ENCODE results near the gene PACS2.

Gene PACS2

DNA sequence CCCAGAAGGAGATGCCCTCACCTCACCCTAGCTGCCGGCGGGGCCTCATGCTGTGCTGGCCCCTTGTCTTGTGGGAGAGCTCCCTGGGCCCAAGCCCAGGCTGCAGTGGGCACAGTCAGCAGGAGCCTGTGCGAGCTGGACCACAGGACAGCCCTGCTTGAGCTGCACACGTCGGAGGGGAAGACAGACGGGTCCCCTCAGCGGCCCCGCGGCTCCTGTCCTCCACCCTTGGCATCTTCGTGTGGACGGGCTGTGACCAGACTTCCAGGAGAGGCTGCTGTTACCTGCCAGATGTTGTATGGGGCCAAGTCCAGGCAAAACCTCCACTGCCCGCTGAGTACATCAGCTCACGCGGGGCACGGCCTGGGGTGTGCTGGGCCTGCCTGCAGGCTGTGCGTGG is 74.4 kb downstream of the PACS2 start:
- no peak overlapping the region for H3K4me3 ChIP-seq (ENCODE audit: low read depth, low read length)
- DNase-seq (ENCODE audit: low read depth) = no peak
- TF ChIP-seq MYC (IDR thresholded peaks at IDR 0.05; ENCODE audit: low read depth, low read length) = no peak
- TF ChIP-seq POLR2A (IDR thresholded peaks at IDR 0.05; ENCODE audit: extremely low read depth, insufficient read length) = no peak
- TF ChIP-seq, protein P1, sequence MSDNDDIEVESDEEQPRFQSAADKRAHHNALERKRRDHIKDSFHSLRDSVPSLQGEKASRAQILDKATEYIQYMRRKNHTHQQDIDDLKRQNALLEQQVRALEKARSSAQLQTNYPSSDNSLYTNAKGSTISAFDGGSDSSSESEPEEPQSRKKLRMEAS (IDR thresholded peaks at IDR 0.05; ENCODE audit: low read depth, low read length) = no peak

GRCh38 chr14:105389534-105389933 is 75.0 kb downstream of the PACS2 start:
- TF ChIP-seq POLR2A (IDR thresholded peaks at IDR 0.05; ENCODE audit: extremely low read depth, insufficient read length) (no peak), MYC (IDR thresholded peaks at IDR 0.05; ENCODE audit: low read depth, low read length) (no peak)
- TF ChIP-seq, protein P1 (IDR thresholded peaks at IDR 0.05; ENCODE audit: low read depth, low read length) = no peak
- TF ChIP-seq, protein P2, sequence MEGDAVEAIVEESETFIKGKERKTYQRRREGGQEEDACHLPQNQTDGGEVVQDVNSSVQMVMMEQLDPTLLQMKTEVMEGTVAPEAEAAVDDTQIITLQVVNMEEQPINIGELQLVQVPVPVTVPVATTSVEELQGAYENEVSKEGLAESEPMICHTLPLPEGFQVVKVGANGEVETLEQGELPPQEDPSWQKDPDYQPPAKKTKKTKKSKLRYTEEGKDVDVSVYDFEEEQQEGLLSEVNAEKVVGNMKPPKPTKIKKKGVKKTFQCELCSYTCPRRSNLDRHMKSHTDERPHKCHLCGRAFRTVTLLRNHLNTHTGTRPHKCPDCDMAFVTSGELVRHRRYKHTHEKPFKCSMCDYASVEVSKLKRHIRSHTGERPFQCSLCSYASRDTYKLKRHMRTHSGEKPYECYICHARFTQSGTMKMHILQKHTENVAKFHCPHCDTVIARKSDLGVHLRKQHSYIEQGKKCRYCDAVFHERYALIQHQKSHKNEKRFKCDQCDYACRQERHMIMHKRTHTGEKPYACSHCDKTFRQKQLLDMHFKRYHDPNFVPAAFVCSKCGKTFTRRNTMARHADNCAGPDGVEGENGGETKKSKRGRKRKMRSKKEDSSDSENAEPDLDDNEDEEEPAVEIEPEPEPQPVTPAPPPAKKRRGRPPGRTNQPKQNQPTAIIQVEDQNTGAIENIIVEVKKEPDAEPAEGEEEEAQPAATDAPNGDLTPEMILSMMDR (IDR thresholded peaks at IDR 0.05; ENCODE audit: low read depth, low read length) = no peak
- no peak for DNase-seq (ENCODE audit: low read depth)
- H3K4me3 ChIP-seq (ENCODE audit: low read depth, low read length) = no peak overlapping the region

DNA sequence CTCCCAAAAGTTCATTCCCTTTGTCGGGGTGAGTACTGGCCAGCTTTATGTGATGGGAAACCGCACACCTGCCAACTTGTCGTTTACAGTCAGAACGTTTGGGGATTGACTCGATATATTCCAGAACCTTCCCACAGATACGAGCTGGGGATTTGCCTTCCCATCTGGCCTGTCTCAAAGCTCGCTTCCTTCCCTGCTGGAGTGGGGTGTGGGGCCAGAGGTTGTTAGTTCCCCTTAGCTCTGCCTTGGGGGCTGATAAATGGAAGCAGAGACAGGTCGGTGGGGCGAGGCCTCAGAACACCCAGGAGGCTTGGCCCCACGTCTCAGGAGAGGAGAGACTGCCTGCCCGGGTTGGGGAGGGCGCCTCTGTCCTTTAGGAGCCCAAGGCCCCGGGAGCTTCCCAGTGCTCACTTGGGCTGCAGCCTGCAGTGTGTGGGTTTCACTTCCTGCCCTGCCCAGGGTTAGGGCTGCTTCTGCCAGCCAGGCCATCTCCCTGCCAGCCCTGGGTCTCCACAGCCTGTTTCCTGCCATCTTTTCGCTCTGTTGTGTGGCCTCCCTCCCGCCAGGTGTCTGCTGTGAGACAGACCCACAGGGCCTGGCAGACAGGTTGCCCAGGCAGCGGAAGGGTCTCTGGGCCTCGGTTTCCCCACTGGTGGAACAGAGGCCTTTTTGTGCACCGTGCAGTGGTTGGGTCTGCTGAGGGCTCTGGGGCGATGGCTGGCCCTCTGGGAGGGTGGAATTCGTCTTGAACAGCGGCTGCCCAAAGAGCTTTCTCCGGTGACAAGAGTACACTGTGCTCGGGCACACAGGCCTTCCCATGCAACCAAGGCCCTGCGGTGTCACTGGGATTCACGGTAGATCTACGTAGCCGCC is 75.7 kb downstream of the PACS2 start:
- peak; percentile 57 for DNase-seq (ENCODE audit: low read depth)
- TF ChIP-seq MYC (IDR thresholded peaks at IDR 0.05; ENCODE audit: low read depth, low read length) (no peak), POLR2A (IDR thresholded peaks at IDR 0.05; ENCODE audit: extremely low read depth, insufficient read length) (no peak)
- TF ChIP-seq, protein P1 (IDR thresholded peaks at IDR 0.05; ENCODE audit: low read depth, low read length) = no peak

DNA sequence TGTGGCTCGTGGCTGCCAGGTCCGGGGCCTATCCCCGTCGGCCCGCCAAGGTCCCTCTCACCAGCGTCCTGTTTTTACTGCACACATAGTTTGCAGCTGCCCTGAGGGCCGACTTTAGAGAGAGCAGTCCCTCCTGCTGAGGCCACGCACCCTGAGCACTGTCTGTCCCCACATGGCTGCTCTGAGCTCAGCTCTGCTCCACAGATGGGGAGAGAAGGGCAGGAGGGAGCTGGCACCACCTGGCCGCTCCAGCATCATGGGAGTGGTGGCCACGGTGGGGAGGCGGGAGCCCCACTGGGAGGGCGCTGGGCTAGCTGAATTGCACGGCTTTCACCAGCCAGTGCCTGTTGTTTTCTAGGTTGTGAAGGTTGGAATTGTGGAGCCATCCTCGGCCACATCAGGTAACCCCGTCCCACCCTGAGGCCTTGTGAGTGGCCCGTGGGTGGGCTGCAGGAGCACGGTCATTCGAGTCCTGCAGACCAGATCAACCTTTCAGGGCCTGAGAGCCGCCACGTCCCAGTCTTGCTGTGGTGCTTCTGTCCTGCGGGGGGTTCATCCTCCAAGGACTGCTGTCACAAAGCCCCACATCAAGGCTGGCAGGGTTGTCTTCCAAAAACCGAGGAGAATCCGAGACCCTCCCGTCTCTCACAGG is 76.4 kb downstream of the PACS2 start:
- no peak for DNase-seq (ENCODE audit: low read depth)
- TF ChIP-seq POLR2A (IDR thresholded peaks at IDR 0.05; ENCODE audit: extremely low read depth, insufficient read length) (no peak), MYC (IDR thresholded peaks at IDR 0.05; ENCODE audit: low read depth, low read length) (no peak)
- TF ChIP-seq, protein P2 (IDR thresholded peaks at IDR 0.05; ENCODE audit: low read depth, low read length) = no peak
- TF ChIP-seq, protein P1 (IDR thresholded peaks at IDR 0.05; ENCODE audit: low read depth, low read length) = no peak
- H3K4me3 ChIP-seq (ENCODE audit: low read depth, low read length) = no peak overlapping the region

More for the DNA sequence above, 75.7 kb downstream of the PACS2 start:
- no peak overlapping the region for H3K4me3 ChIP-seq (ENCODE audit: low read depth, low read length)

GRCh38 chr14:105391541-105391940 is 77.0 kb downstream of the PACS2 start:
- H3K4me3 ChIP-seq (ENCODE audit: low read depth, low read length) = no peak overlapping the region
- DNase-seq (ENCODE audit: low read depth) = no peak
- no peak for TF ChIP-seq POLR2A (IDR thresholded peaks at IDR 0.05; ENCODE audit: extremely low read depth, insufficient read length)
- no peak for TF ChIP-seq MYC (IDR thresholded peaks at IDR 0.05; ENCODE audit: low read depth, low read length)
- TF ChIP-seq, protein P2 (IDR thresholded peaks at IDR 0.05; ENCODE audit: low read depth, low read length) = no peak
- TF ChIP-seq, protein P1 (IDR thresholded peaks at IDR 0.05; ENCODE audit: low read depth, low read length) = no peak

- TF ChIP-seq MYC (IDR thresholded peaks at IDR 0.05; ENCODE audit: low read depth, low read length) (no peak), POLR2A (IDR thresholded peaks at IDR 0.05; ENCODE audit: extremely low read depth, insufficient read length) (no peak)
- TF ChIP-seq, protein P1 (IDR thresholded peaks at IDR 0.05; ENCODE audit: low read depth, low read length) = no peak
- TF ChIP-seq, protein P2 (IDR thresholded peaks at IDR 0.05; ENCODE audit: low read depth, low read length) = no peak
- DNase-seq (ENCODE audit: low read depth) = no peak
- no peak overlapping the region for H3K4me3 ChIP-seq (ENCODE audit: low read depth, low read length)
Observed at GRCh38 chr14:105392131-105393090, 77.9 kb downstream of the PACS2 start.
